Body of pancreas (tissue), 4 donors: ENCODE measurements around the gene AHCYL2.

Experiments
- POLR2A ChIP-seq, 3 donors: fragments of 450-650 bp; IDR thresholded peaks; one replicate each; pipeline ENCODE4 v1.6.1; 2016; ENCODE audit warnings: antibody characterized with exemption in 3 of 3, mild to moderate bottlenecking in 2 of 3
- TF ChIP-seq, protein P1 (sequence below), 7 experiments: fragments of 450-650 bp in 4 of 7; fragments of 200-600 bp in 3 of 7; sonication (generic) in 3 of 7; IDR thresholded peaks; one replicate each; pipeline ENCODE4 v1.5.1; 2016 to 2019; ENCODE audit warnings: antibody characterized with exemption in 7 of 7

DNA sequence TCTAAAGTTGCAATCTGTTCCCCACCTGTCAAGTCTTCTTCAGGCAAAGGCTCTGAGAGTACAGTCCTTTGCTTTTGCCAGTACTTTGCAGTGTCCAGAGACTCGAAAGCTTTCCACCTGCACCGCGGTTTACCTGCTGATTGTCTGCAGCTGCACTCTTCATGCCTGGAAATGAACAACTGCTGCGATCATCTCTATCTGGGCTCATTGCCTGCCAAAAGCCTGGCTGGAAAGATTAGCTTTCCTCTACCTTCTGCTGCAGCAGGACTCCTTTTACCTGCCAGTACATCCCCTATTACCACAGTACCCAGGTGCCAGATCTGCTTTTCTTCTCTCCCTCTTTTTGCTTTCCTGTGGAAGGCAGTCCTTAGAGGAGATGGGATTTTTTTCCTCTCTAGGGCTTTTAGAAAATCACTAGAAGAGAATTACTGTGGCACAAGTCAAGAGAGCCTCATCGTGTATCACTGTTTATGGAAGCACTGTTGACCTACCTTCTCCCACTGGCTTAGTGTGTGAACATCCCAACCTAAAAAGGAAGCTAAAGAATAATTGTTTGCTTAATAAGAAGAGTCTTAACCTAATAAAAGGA is 211.6 kb downstream of the AHCYL2 start:
- TF ChIP-seq, protein P1, sequence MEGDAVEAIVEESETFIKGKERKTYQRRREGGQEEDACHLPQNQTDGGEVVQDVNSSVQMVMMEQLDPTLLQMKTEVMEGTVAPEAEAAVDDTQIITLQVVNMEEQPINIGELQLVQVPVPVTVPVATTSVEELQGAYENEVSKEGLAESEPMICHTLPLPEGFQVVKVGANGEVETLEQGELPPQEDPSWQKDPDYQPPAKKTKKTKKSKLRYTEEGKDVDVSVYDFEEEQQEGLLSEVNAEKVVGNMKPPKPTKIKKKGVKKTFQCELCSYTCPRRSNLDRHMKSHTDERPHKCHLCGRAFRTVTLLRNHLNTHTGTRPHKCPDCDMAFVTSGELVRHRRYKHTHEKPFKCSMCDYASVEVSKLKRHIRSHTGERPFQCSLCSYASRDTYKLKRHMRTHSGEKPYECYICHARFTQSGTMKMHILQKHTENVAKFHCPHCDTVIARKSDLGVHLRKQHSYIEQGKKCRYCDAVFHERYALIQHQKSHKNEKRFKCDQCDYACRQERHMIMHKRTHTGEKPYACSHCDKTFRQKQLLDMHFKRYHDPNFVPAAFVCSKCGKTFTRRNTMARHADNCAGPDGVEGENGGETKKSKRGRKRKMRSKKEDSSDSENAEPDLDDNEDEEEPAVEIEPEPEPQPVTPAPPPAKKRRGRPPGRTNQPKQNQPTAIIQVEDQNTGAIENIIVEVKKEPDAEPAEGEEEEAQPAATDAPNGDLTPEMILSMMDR (IDR thresholded peaks at IDR 0.05), result no peak
- no peak for TF ChIP-seq POLR2A (IDR thresholded peaks at IDR 0.05)
